GM18858 (cell line): ENCODE results near the gene NUB1.

Experiments used
- ATAC-seq: cut with Tn5 transposase; IDR thresholded peaks from one replicate; pipeline ENCODE4 v1.9.1; 2021; ENCODE audit not compliant: unreplicated experiment

NUB1 gene

GRCh38 chr7:151342102-151342646 is 562 bp downstream of the NUB1 start:
- peak; percentile 63 for ATAC-seq

- ATAC-seq: no peak
Measured at GRCh38 chr7:151342811-151343210, 1.2 kb downstream of the NUB1 start.

GRCh38 chr7:151343516-151343915 is 1.9 kb downstream of the NUB1 start:
- ATAC-seq: no peak

- no peak for ATAC-seq
Measured at GRCh38 chr7:151345576-151346469, 4.2 kb downstream of the NUB1 start.

- ATAC-seq: no peak
Measured at GRCh38 chr7:151346470-151346769, 4.8 kb downstream of the NUB1 start.

GRCh38 chr7:151347200-151347599 is 5.6 kb downstream of the NUB1 start:
- no peak for ATAC-seq

- no peak for ATAC-seq
Measured at GRCh38 chr7:151348970-151349369, 7.4 kb downstream of the NUB1 start.

GRCh38 chr7:151349507-151349853 is 7.9 kb downstream of the NUB1 start:
- peak; percentile 23 for ATAC-seq

GRCh38 chr7:151351027-151351426 is 9.4 kb downstream of the NUB1 start:
- no peak for ATAC-seq

GRCh38 chr7:151351967-151352366 is 10.4 kb downstream of the NUB1 start:
- ATAC-seq: peak; percentile 33

GRCh38 chr7:151352512-151352911 is 10.9 kb downstream of the NUB1 start:
- ATAC-seq: no peak

- ATAC-seq: no peak
Measured at GRCh38 chr7:151361193-151361959, 19.8 kb downstream of the NUB1 start.

GRCh38 chr7:151363182-151363581 is 21.6 kb downstream of the NUB1 start:
- no peak for ATAC-seq

- ATAC-seq: no peak
Measured at GRCh38 chr7:151366166-151366879, 24.7 kb downstream of the NUB1 start.

- ATAC-seq: no peak
Measured at GRCh38 chr7:151366880-151367222, 25.2 kb downstream of the NUB1 start.

- no peak for ATAC-seq
Measured at GRCh38 chr7:151367284-151367683, 25.7 kb downstream of the NUB1 start.

- ATAC-seq: peak; percentile 80
Measured at GRCh38 chr7:151368136-151368571, 26.5 kb downstream of the NUB1 start.

- ATAC-seq: no peak
Measured at GRCh38 chr7:151371266-151371665, 29.7 kb downstream of the NUB1 start.

GRCh38 chr7:151372612-151373265 is 31.1 kb downstream of the NUB1 start:
- ATAC-seq: no peak

- no peak for ATAC-seq
Measured at GRCh38 chr7:151373599-151373998, 32.0 kb downstream of the NUB1 start.

GRCh38 chr7:151374139-151374538 is 32.5 kb downstream of the NUB1 start:
- ATAC-seq: no peak
